BE2C (cell line): ENCODE results near the gene WDR6.
A peak's percentile ranks its signal among the peaks of the same experiment; 100 is the strongest.

Experiments
- DNase-seq: peaks from one replicate; pipeline ENCODE4 v3.0.0-alpha.2; 2020
- H3K27me3 ChIP-seq: fragments of 250-450 bp; sonication (Bioruptor Pico); 2 replicates; pipeline ENCODE4 v1.5.1; 2020; ENCODE audit warnings: mild to moderate bottlenecking
- H3K36me3 ChIP-seq: fragments of 250-450 bp; sonication (Bioruptor Pico); 2 replicates; pipeline ENCODE4 v1.5.1; 2020; ENCODE audit warnings: mild to moderate bottlenecking
- H3K4me1 ChIP-seq: fragments of 250-450 bp; sonication (Bioruptor Pico); 2 replicates; pipeline ENCODE4 v1.5.1; 2020
- H3K4me3 ChIP-seq: 2 replicates; pipeline ENCODE4 v1.5.1; 2011; ENCODE audit warnings: low read depth, low read length
- H3K9me3 ChIP-seq: fragments of 250-450 bp; sonication (Bioruptor Pico); 2 replicates; pipeline ENCODE4 v1.5.1; 2020
- CTCF ChIP-seq: IDR thresholded peaks from 2 replicates; pipeline ENCODE4 v1.5.1; 2012; ENCODE audit warnings: mild to moderate bottlenecking, low read depth, low read length

The WDR6 gene

GRCh38 chr3:49012441-49013017, 5.3 kb downstream of the WDR6 start:
- H3K4me1 ChIP-seq, result no peaks in the 10 kb centered on the region
- no peak for DNase-seq
- H3K4me3 ChIP-seq, result no peak overlapping the region
- H3K36me3 ChIP-seq, result peaks cover 35% of the 10 kb centered on the region
- no peaks in the 10 kb centered on the region for H3K27me3 ChIP-seq
- TF ChIP-seq CTCF, result no peak
- no peaks in the 10 kb centered on the region for H3K9me3 ChIP-seq

- Histone ChIP-seq H3K9me3 (no peaks in the 10 kb centered on the region), H3K4me1 (no peaks in the 10 kb centered on the region), H3K36me3 (peaks cover 33% of the 10 kb centered on the region), H3K27me3 (no peaks in the 10 kb centered on the region), H3K4me3 (no peak overlapping the region)
- DNase-seq, result no peak
- TF ChIP-seq CTCF, result no peak
Measured at GRCh38 chr3:49013113-49013737, 6.0 kb downstream of the WDR6 start.

- Histone ChIP-seq H3K4me1 (no peaks in the 10 kb centered on the region), H3K9me3 (no peaks in the 10 kb centered on the region), H3K4me3 (no peak overlapping the region), H3K27me3 (no peaks in the 10 kb centered on the region), H3K36me3 (peaks cover 31% of the 10 kb centered on the region)
- TF ChIP-seq CTCF, result peak; percentile 56
- peak; percentile 57 for DNase-seq
Measured at GRCh38 chr3:49013738-49014660, 6.8 kb downstream of the WDR6 start.

- Histone ChIP-seq H3K9me3 (no peaks in the 10 kb centered on the region), H3K27me3 (no peaks in the 10 kb centered on the region), H3K4me3 (no peak overlapping the region), H3K36me3 (peaks cover 31% of the 10 kb centered on the region), H3K4me1 (no peaks in the 10 kb centered on the region)
- no peak for DNase-seq
- no peak for TF ChIP-seq CTCF
Measured at GRCh38 chr3:49015072-49015471, 7.9 kb downstream of the WDR6 start.

- TF ChIP-seq CTCF, result no peak
- Histone ChIP-seq H3K4me3 (no peak overlapping the region), H3K4me1 (no peaks in the 10 kb centered on the region), H3K36me3 (peaks cover 31% of the 10 kb centered on the region), H3K9me3 (no peaks in the 10 kb centered on the region), H3K27me3 (no peaks in the 10 kb centered on the region)
- DNase-seq, result no peak
Measured at GRCh38 chr3:49015765-49016164, 8.6 kb downstream of the WDR6 start.
